HEK293 (cell line): ENCODE measurements around the gene LCAT.

ENCODE experiments used
- PRDM10 ChIP-seq: fragments of 450-650 bp; formaldehyde crosslinking; IDR thresholded peaks from 2 replicates; pipeline ENCODE4 v1.5.1; 2016; ENCODE audit warnings: missing biosample characterization, missing genetic modification characterization
- PRDM4 ChIP-seq: fragments of 450-650 bp; formaldehyde crosslinking; IDR thresholded peaks from 2 replicates; pipeline ENCODE4 v1.5.1; 2017; ENCODE audit warnings: missing biosample characterization, missing genetic modification characterization
- REST ChIP-seq: fragments of 450-650 bp; formaldehyde crosslinking; IDR thresholded peaks from 2 replicates; pipeline ENCODE4 v1.5.1; 2016; ENCODE audit warnings: missing biosample characterization, missing genetic modification characterization
- SETDB1 ChIP-seq: IDR thresholded peaks from one replicate; pipeline ENCODE4 v1.6.1; 2017; ENCODE audit warnings: mild to moderate bottlenecking, low read length, moderate library complexity, mixed read lengths; ENCODE audit not compliant: insufficient read length
- TCF7L2 ChIP-seq: IDR thresholded peaks from 2 replicates; pipeline ENCODE4 v1.6.1; 2011; ENCODE audit warnings: low read depth, mild to moderate bottlenecking, inconsistent platforms, low read length, moderate library complexity, borderline replicate concordance
- ZBTB11 ChIP-seq: fragments of 450-650 bp; formaldehyde crosslinking; conservative IDR thresholded peaks from 2 replicates; pipeline ENCODE4 v1.5.1; 2016; ENCODE audit warnings: low read depth, missing biosample characterization, missing genetic modification characterization
- ZBTB8A ChIP-seq: fragments of 450-650 bp; formaldehyde crosslinking; IDR thresholded peaks from 2 replicates; pipeline ENCODE4 v1.5.1; 2016; ENCODE audit warnings: missing biosample characterization, missing genetic modification characterization
- ZFP3 ChIP-seq: fragments of 450-650 bp; formaldehyde crosslinking; IDR thresholded peaks from 2 replicates; pipeline ENCODE4 v1.5.1; 2016; ENCODE audit warnings: low read depth, missing biosample characterization, missing genetic modification characterization
- ZNF174 ChIP-seq: fragments of 450-650 bp; formaldehyde crosslinking; IDR thresholded peaks from 2 replicates; pipeline ENCODE4 v1.5.0; 2017; ENCODE audit warnings: missing biosample characterization, mild to moderate bottlenecking, missing genetic modification characterization
- ZNF223 ChIP-seq: fragments of 450-650 bp; formaldehyde crosslinking; IDR thresholded peaks from 2 replicates; pipeline ENCODE4 v1.5.1; 2016; ENCODE audit warnings: missing biosample characterization, missing genetic modification characterization
- ZNF292 ChIP-seq: fragments of 450-650 bp; formaldehyde crosslinking; IDR thresholded peaks from 2 replicates; pipeline ENCODE4 v1.5.1; 2016; ENCODE audit warnings: low read depth, missing biosample characterization, missing genetic modification characterization, borderline replicate concordance
- ZNF404 ChIP-seq: fragments of 450-650 bp; formaldehyde crosslinking; IDR thresholded peaks from 2 replicates; pipeline ENCODE4 v1.5.1; 2017; ENCODE audit warnings: missing biosample characterization, missing genetic modification characterization
- ZNF423 ChIP-seq: fragments of 450-650 bp; formaldehyde crosslinking; IDR thresholded peaks from 2 replicates; pipeline ENCODE4 v1.5.1; 2016; ENCODE audit warnings: missing biosample characterization, missing genetic modification characterization
- ZNF433 ChIP-seq: fragments of 450-650 bp; formaldehyde crosslinking; IDR thresholded peaks from 2 replicates; pipeline ENCODE4 v1.5.1; 2016; ENCODE audit warnings: missing biosample characterization, missing genetic modification characterization, low read depth
- ZNF510 ChIP-seq: fragments of 450-650 bp; formaldehyde crosslinking; IDR thresholded peaks from 2 replicates; pipeline ENCODE4 v1.5.1; 2018; ENCODE audit warnings: mild to moderate bottlenecking, missing genetic modification characterization, missing biosample characterization; ENCODE audit not compliant: insufficient replicate concordance
- ZNF514 ChIP-seq: fragments of 450-650 bp; formaldehyde crosslinking; IDR thresholded peaks from 2 replicates; pipeline ENCODE4 v1.5.1; 2016; ENCODE audit warnings: missing biosample characterization, missing genetic modification characterization
- ZNF530 ChIP-seq: fragments of 450-650 bp; formaldehyde crosslinking; IDR thresholded peaks from 2 replicates; pipeline ENCODE4 v1.5.1; 2016; ENCODE audit warnings: low read depth, missing biosample characterization, missing genetic modification characterization
- ZNF585B ChIP-seq: fragments of 450-650 bp; formaldehyde crosslinking; IDR thresholded peaks from 2 replicates; pipeline ENCODE4 v1.5.1; 2016; ENCODE audit warnings: missing biosample characterization, missing genetic modification characterization
- ZNF623 ChIP-seq: fragments of 450-650 bp; formaldehyde crosslinking; IDR thresholded peaks from 2 replicates; pipeline ENCODE4 v1.5.1; 2016; ENCODE audit warnings: missing biosample characterization, missing genetic modification characterization
- TF ChIP-seq, protein P1 (sequence below): fragments of 450-650 bp; formaldehyde crosslinking; IDR thresholded peaks from 2 replicates; pipeline ENCODE4 v1.5.1; 2016; ENCODE audit warnings: missing biosample characterization, missing genetic modification characterization, borderline replicate concordance

LCAT gene

DNA sequence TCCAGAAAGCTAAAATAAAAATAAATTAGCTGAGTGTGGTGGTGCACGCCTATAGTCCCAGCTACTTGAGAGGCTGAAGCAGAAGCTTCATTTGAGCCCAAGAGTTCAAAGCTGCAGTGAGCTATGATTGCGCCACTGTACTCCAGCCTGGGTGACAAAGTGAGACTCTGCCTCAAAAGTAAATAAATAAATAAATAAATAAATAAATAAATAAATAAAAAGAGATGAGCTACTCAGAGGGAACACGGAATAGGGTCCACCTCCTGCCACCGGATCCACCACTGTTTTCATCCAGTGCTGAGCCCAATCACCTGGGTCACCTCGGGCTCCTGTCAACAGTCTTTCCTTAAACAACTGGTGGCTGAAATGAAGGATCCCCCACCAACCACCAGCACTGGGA is 43.0 kb upstream of the LCAT start (continued):
- TF ChIP-seq ZNF530 (tag by site-specific recombination): no peak
- TF ChIP-seq ZNF292 (tag by site-specific recombination): peak; percentile 44; the same call in 1 of the 2 replicates
- TF ChIP-seq SETDB1: no peak
- TF ChIP-seq PRDM10: no peak
- peak; percentile 54; the same call in 1 of the 2 replicates for TF ChIP-seq ZNF223 (tag by site-specific recombination)
- peak; percentile 59 for TF ChIP-seq ZBTB8A (tag by site-specific recombination)
- TF ChIP-seq ZBTB11 (tag by site-specific recombination): peak; percentile 68
- peak; percentile 39; the same call in 1 of the 2 replicates for TF ChIP-seq ZNF433 (tag by site-specific recombination)
- peak; percentile 30 for TF ChIP-seq ZNF510 (tag by site-specific recombination)
- peak; percentile 52; the same call in 1 of the 2 replicates for TF ChIP-seq REST (tag by site-specific recombination)
- TF ChIP-seq ZNF514: no peak
- no peak for TF ChIP-seq TCF7L2
- peak; percentile 71 for TF ChIP-seq ZNF623 (tag by site-specific recombination)
- no peak for TF ChIP-seq ZNF423
- no peak for TF ChIP-seq ZNF174
- TF ChIP-seq, protein P1, sequence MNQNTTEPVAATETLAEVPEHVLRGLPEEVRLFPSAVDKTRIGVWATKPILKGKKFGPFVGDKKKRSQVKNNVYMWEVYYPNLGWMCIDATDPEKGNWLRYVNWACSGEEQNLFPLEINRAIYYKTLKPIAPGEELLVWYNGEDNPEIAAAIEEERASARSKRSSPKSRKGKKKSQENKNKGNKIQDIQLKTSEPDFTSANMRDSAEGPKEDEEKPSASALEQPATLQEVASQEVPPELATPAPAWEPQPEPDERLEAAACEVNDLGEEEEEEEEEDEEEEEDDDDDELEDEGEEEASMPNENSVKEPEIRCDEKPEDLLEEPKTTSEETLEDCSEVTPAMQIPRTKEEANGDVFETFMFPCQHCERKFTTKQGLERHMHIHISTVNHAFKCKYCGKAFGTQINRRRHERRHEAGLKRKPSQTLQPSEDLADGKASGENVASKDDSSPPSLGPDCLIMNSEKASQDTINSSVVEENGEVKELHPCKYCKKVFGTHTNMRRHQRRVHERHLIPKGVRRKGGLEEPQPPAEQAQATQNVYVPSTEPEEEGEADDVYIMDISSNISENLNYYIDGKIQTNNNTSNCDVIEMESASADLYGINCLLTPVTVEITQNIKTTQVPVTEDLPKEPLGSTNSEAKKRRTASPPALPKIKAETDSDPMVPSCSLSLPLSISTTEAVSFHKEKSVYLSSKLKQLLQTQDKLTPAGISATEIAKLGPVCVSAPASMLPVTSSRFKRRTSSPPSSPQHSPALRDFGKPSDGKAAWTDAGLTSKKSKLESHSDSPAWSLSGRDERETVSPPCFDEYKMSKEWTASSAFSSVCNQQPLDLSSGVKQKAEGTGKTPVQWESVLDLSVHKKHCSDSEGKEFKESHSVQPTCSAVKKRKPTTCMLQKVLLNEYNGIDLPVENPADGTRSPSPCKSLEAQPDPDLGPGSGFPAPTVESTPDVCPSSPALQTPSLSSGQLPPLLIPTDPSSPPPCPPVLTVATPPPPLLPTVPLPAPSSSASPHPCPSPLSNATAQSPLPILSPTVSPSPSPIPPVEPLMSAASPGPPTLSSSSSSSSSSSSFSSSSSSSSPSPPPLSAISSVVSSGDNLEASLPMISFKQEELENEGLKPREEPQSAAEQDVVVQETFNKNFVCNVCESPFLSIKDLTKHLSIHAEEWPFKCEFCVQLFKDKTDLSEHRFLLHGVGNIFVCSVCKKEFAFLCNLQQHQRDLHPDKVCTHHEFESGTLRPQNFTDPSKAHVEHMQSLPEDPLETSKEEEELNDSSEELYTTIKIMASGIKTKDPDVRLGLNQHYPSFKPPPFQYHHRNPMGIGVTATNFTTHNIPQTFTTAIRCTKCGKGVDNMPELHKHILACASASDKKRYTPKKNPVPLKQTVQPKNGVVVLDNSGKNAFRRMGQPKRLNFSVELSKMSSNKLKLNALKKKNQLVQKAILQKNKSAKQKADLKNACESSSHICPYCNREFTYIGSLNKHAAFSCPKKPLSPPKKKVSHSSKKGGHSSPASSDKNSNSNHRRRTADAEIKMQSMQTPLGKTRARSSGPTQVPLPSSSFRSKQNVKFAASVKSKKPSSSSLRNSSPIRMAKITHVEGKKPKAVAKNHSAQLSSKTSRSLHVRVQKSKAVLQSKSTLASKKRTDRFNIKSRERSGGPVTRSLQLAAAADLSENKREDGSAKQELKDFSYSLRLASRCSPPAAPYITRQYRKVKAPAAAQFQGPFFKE: no peak
- peak; percentile 31; the same call in 1 of the 2 replicates for TF ChIP-seq PRDM4 (tag by site-specific recombination)
- TF ChIP-seq ZNF404 (tag by site-specific recombination): 0 out of 2 replicates have a peak, but pooled peaks have one; percentile 56
- no peak for TF ChIP-seq ZFP3 (tag by site-specific recombination)
- no peak for TF ChIP-seq ZNF585B (tag by site-specific recombination)
- TF ChIP-seq, all 188 proteins: peak for 22
